B cell (primary cell): Measurements from ENCODE around the gene CAMK2G. TPM values are rescaled to one million over a fixed set of nuclear protein-coding genes. Genes with fewer than 3 reads are reported as not detected.
A peak's percentile ranks its signal among the peaks of the same experiment; 100 is the strongest.

Source experiments
- ATAC-seq: fragments of 200-7000 bp; cut with Tn5 transposase; one replicate; pipeline ENCODE4 v1.10.0; 2021; ENCODE audit warnings: low read depth, mild to moderate bottlenecking, moderate number of reproducible peaks, moderate library complexity
- CTCF ChIA-PET: fragments of 350-600 bp; sonication (Branson Sonifier 250); formaldehyde crosslinking; loops from one replicate; lab custom pipeline; 2021; ENCODE audit warnings: antibody characterized with exemption, inconsistent platforms; lab: Charles Lee
- POLR2A ChIA-PET: fragments of 350-600 bp; sonication (Branson Sonifier 250); formaldehyde crosslinking; loops from one replicate; lab custom pipeline; 2021; ENCODE audit warnings: antibody characterized with exemption; lab: Charles Lee
- DNase-seq: peaks from one replicate; pipeline ENCODE4 v3.0.0; 2013
- H2AFZ ChIP-seq: 2 replicates; pipeline ENCODE4 v1.6.1; 2012; ENCODE audit warnings: mild to moderate bottlenecking, low read depth, low read length; ENCODE audit not compliant: insufficient read depth, poor library complexity, severe bottlenecking
- H3K27ac ChIP-seq, 2 donors: 1 replicate in 1 of 2; 2 replicates in 1 of 2; pipeline ENCODE4 v1.5.1; 2012 to 2013; ENCODE audit warnings: low read length in 2 of 2, mild to moderate bottlenecking in 2 of 2, moderate library complexity in 1 of 2
- H3K27me3 ChIP-seq, 4 experiments: fragments of 200-600 bp in 1 of 4; sonication (generic) in 1 of 4; replicated peaks in 1 of 4; 1 replicate in 2 of 4; 2 replicates in 2 of 4; pipeline versions ENCODE4 v1.6.1 to v1.7.0; 2013 to 2016; ENCODE audit warnings: low read length in 3 of 4, mild to moderate bottlenecking in 2 of 4, mixed read lengths in 1 of 4, moderate library complexity in 1 of 4; ENCODE audit not compliant: insufficient read depth in 4 of 4, control insufficient read depth in 3 of 4; ENCODE audit errors: control extremely low read depth in 1 of 4
- H3K36me3 ChIP-seq, 2 experiments: replicated peaks in 1 of 2; 1 replicate in 1 of 2; 2 replicates in 1 of 2; pipeline versions ENCODE4 v1.6.1 to v1.7.1; 2013; ENCODE audit warnings: low read length in 1 of 2; ENCODE audit not compliant: insufficient read depth in 2 of 2, control insufficient read depth in 1 of 2; ENCODE audit errors: control extremely low read depth in 1 of 2, extremely low read depth in 1 of 2
- H3K4me1 ChIP-seq, 2 donors: fragments of 200-600 bp in 1 of 2; sonication (generic) in 1 of 2; 1 replicate in 1 of 2; 2 replicates in 1 of 2; pipeline versions ENCODE4 v1.5.1 to v1.6.1; 2013 to 2017; ENCODE audit warnings: low read length in 2 of 2; ENCODE audit not compliant: control insufficient read depth in 2 of 2, insufficient read depth in 2 of 2
- H3K4me2 ChIP-seq: replicated peaks from 2 replicates; pipeline ENCODE3; 2012; ENCODE audit warnings: mild to moderate bottlenecking, low read depth, low read length; ENCODE audit not compliant: poor library complexity, severe bottlenecking
- H3K4me3 ChIP-seq, 5 experiments: fragments of 200-600 bp in 1 of 5; sonication (generic) in 1 of 5; 1 replicate in 3 of 5; 2 replicates in 2 of 5; pipeline versions ENCODE4 v1.5.1 to v1.7.0; 2011 to 2016; ENCODE audit warnings: low read length in 4 of 5, mild to moderate bottlenecking in 4 of 5, low read depth in 2 of 5, control low read depth in 1 of 5, moderate library complexity in 1 of 5; ENCODE audit not compliant: insufficient read depth in 1 of 5; ENCODE audit errors: control extremely low read depth in 1 of 5, extremely low read depth in 1 of 5
- H3K79me2 ChIP-seq: fragments of 200-600 bp; sonication (generic); one replicate; pipeline ENCODE4 v1.6.0; 2016; ENCODE audit warnings: low read length; ENCODE audit not compliant: control insufficient read depth, insufficient read depth
- H3K9ac ChIP-seq: fragments of 200-600 bp; sonication (generic); 2 replicates; pipeline ENCODE4 v1.6.1; 2017; ENCODE audit warnings: mild to moderate bottlenecking, low read length, moderate library complexity
- H3K9me3 ChIP-seq, 3 donors: one replicate each; pipeline versions ENCODE4 v1.6.1 to v1.7.1; 2013; ENCODE audit warnings: low read length in 2 of 3; ENCODE audit not compliant: control insufficient read depth in 2 of 3, insufficient read depth in 1 of 3; ENCODE audit errors: control extremely low read depth in 1 of 3
- H4K20me1 ChIP-seq: 2 replicates; pipeline ENCODE4 v1.6.0; 2012; ENCODE audit warnings: mild to moderate bottlenecking, low read length; ENCODE audit not compliant: insufficient read depth, control insufficient read depth, poor library complexity, severe bottlenecking
- H3K27ac Mint-ChIP-seq: one replicate; pipeline ENCODE4 v1.8.0; 2021; ENCODE audit warnings: mixed read lengths
- H3K27me3 Mint-ChIP-seq: one replicate; pipeline ENCODE4 v1.8.0; 2021; ENCODE audit warnings: mixed read lengths
- H3K4me1 Mint-ChIP-seq: one replicate; pipeline ENCODE4 v1.8.0; 2021; ENCODE audit warnings: mixed read lengths
- H3K4me3 Mint-ChIP-seq: one replicate; pipeline ENCODE4 v1.8.0; 2021; ENCODE audit warnings: mixed read lengths
- H3K9me3 Mint-ChIP-seq: one replicate; pipeline ENCODE4 v1.8.0; 2022; ENCODE audit warnings: mixed read lengths; ENCODE audit not compliant: insufficient read depth
- EZH2 ChIP-seq: IDR thresholded peaks from 2 replicates; pipeline ENCODE4 v1.6.1; 2012; ENCODE audit warnings: borderline replicate concordance, low read depth, mild to moderate bottlenecking, moderate library complexity, low read length; ENCODE audit not compliant: insufficient read depth, poor library complexity, severe bottlenecking
- WGBS: methylation state at CpG from one replicate; pipeline ENCODE4 v1.1.5; 2013; ENCODE audit warnings: missing lambda C conversion rate; ENCODE audit not compliant: insufficient coverage; 5-methylcytosine and 5-hydroxymethylcytosine counted together
- intact Hi-C: fragments of 100-400 bp; cut with micrococcal nuclease; formaldehyde crosslinking; loops from one replicate; pipeline ENCODE4 v1.10.0; 2022
- polyA plus RNA-seq: library from polyadenylated mRNA; depleted of rRNA; stranded (reverse); fragments of >200 nt; gene quantifications from 2 replicates; pipeline ENCODE4 v1.2.3, GENCODE V29; 2012
- total RNA-seq, 2 donors: library from RNA; stranded (reverse); fragments of 120-200 nt in 1 of 2; gene quantifications; 1 replicate in 1 of 2; 2 replicates in 1 of 2; pipeline versions ENCODE4 v1.2.3 to v1.2.4, GENCODE V29; 2013 to 2022
- TF ChIP-seq, protein P1 (sequence below): fragments of 200-600 bp; IDR thresholded peaks from one replicate; pipeline ENCODE4 v1.8.0; 2022; ENCODE audit warnings: antibody characterized with exemption, mild to moderate bottlenecking

CAMK2G gene
- total and polyA plus RNA-seq, 2 donors (not counting 1 experiment from before 2014, with no cell fraction given) = 42.7 to 48.7 TPM

GRCh38 chr10:73772281-73773151 lies 101.8 kb downstream of the CAMK2G start:
- under 1% methylated on average over 99 of the region's 101 CpGs for WGBS

More at GRCh38 chr10:73772281-73773151, 101.8 kb downstream of the CAMK2G start:
- TF ChIP-seq, protein P1, sequence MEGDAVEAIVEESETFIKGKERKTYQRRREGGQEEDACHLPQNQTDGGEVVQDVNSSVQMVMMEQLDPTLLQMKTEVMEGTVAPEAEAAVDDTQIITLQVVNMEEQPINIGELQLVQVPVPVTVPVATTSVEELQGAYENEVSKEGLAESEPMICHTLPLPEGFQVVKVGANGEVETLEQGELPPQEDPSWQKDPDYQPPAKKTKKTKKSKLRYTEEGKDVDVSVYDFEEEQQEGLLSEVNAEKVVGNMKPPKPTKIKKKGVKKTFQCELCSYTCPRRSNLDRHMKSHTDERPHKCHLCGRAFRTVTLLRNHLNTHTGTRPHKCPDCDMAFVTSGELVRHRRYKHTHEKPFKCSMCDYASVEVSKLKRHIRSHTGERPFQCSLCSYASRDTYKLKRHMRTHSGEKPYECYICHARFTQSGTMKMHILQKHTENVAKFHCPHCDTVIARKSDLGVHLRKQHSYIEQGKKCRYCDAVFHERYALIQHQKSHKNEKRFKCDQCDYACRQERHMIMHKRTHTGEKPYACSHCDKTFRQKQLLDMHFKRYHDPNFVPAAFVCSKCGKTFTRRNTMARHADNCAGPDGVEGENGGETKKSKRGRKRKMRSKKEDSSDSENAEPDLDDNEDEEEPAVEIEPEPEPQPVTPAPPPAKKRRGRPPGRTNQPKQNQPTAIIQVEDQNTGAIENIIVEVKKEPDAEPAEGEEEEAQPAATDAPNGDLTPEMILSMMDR = no peak
- TF ChIP-seq EZH2 = no peak
- Histone ChIP-seq H3K4me2 (peak overlapping the region; percentile 84), H4K20me1 (no peaks in the 10 kb centered on the region), H3K79me2 (peaks cover 41% of the 10 kb centered on the region), H2AFZ (peak overlapping the region; percentile 95), H3K9me3 (no peaks in the 10 kb centered on the region), H3K27ac (peak overlapping the region; percentile 85 to 93), H3K36me3 (peaks cover 2 to 50% of the 10 kb centered on the region in 2 experiments), H3K4me1 (peaks cover 30 to 47% of the 10 kb centered on the region in 2 donors), H3K27me3 (no peaks in the 10 kb centered on the region), H3K4me3 (peak overlapping the region; percentile 66 to 94 (median 89)), H3K9ac (peak overlapping the region; percentile 90)
- ATAC-seq = peak; percentile 66
- peaks cover 63% of the 10 kb centered on the region for H3K4me1 Mint-ChIP-seq
- peak overlapping the region; percentile 97 for H3K4me3 Mint-ChIP-seq
- intact Hi-C loops = loop anchor here (1.0 to 5.0 kb wide), 8 partner anchors 9 to 225 kb away; partner anchors contain the start of genes NDST2, SEC24C, VCL and ZSWIM8
- H3K27me3 Mint-ChIP-seq = no peaks in the 10 kb centered on the region
- ChIA-PET POLR2A (interaction anchor here (0.6 to 2.7 kb wide), 11 partner anchors 9 to 1452 kb away, joined by 3 to 24 read pairs (median 6); partner anchors contain the start of genes CHCHD1, SEC24C and ZSWIM8), CTCF (interaction anchor here (1.0 to 3.3 kb wide), 10 partner anchors 10 to 168 kb away, joined by 3 to 35 read pairs (median 4); partner anchors contain the start of genes CHCHD1 and ZSWIM8)
- H3K27ac Mint-ChIP-seq = peak overlapping the region; percentile 98
- peak; percentile 91 for DNase-seq
- H3K9me3 Mint-ChIP-seq = no peaks in the 10 kb centered on the region
